ENCODE data around the gene MTUS2. TPM values are rescaled to one million over a fixed set of nuclear protein-coding genes. Genes with fewer than 3 reads are reported as not detected.

Gene MTUS2
- total RNA-seq (2014; rRNA removed; shearing (Covaris generic)), result 0.10 TPM in 1 of 2 replicates, not detected in the other

GRCh38 chr13:28820099-28821051 lies at the start of gene MTUS2:
Gene MTUS2 (plus strand): TSS chr13:28820339.
- no peak for DNase-seq (ENCODE audit: low spot score)

- no peak for DNase-seq (ENCODE audit: low spot score)
Observed at GRCh38 chr13:28778308-28779215, 41.6 kb upstream of the MTUS2 start.

- peak; percentile 17 for DNase-seq (ENCODE audit: low spot score)
Observed at GRCh38 chr13:28792992-28793391, 27.1 kb upstream of the MTUS2 start.

GRCh38 chr13:28794396-28794795 lies 25.7 kb upstream of the MTUS2 start:
- DNase-seq (ENCODE audit: low spot score), result no peak

- no peak for DNase-seq (ENCODE audit: low spot score)
Observed at GRCh38 chr13:28796938-28797257, 23.2 kb upstream of the MTUS2 start.

- peak; percentile 17 for DNase-seq (ENCODE audit: low spot score)
Observed at GRCh38 chr13:28805193-28805819, 14.8 kb upstream of the MTUS2 start.

- DNase-seq (ENCODE audit: low spot score), result no peak
Observed at GRCh38 chr13:28817204-28817603, 2.9 kb upstream of the MTUS2 start.

GRCh38 chr13:28819046-28819730 lies 951 bp upstream of the MTUS2 start:
- no peak for DNase-seq (ENCODE audit: low spot score)

- no peak for DNase-seq (ENCODE audit: low spot score)
Observed at GRCh38 chr13:28819735-28820098, 422 bp upstream of the MTUS2 start.

- no peak for DNase-seq (ENCODE audit: low spot score)
Observed at GRCh38 chr13:28822151-28822550, 2.0 kb downstream of the MTUS2 start.

GRCh38 chr13:28822801-28823200 lies 2.7 kb downstream of the MTUS2 start:
- no peak for DNase-seq (ENCODE audit: low spot score)

- no peak for DNase-seq (ENCODE audit: low spot score)
Observed at GRCh38 chr13:28825379-28825778, 5.2 kb downstream of the MTUS2 start.

- DNase-seq (ENCODE audit: low spot score), result no peak
Observed at GRCh38 chr13:28826368-28826767, 6.2 kb downstream of the MTUS2 start.

GRCh38 chr13:28830580-28830979 lies 10.4 kb downstream of the MTUS2 start:
- no peak for DNase-seq (ENCODE audit: low spot score)

GRCh38 chr13:28831117-28831516 lies 11.0 kb downstream of the MTUS2 start:
- DNase-seq (ENCODE audit: low spot score), result no peak

GRCh38 chr13:28837111-28837510 lies 17.0 kb downstream of the MTUS2 start:
- DNase-seq (ENCODE audit: low spot score), result no peak

GRCh38 chr13:28843639-28844038 lies 23.5 kb downstream of the MTUS2 start:
- DNase-seq (ENCODE audit: low spot score), result no peak

GRCh38 chr13:28849441-28849840 lies 29.3 kb downstream of the MTUS2 start:
- DNase-seq (ENCODE audit: low spot score), result no peak

GRCh38 chr13:28850226-28850625 lies 30.1 kb downstream of the MTUS2 start:
- DNase-seq (ENCODE audit: low spot score), result no peak

- no peak for DNase-seq (ENCODE audit: low spot score)
Observed at GRCh38 chr13:28851422-28851821, 31.3 kb downstream of the MTUS2 start.

- DNase-seq (ENCODE audit: low spot score), result peak; percentile 3
Observed at GRCh38 chr13:28854657-28855056, 34.5 kb downstream of the MTUS2 start.

- DNase-seq (ENCODE audit: low spot score), result no peak
Observed at GRCh38 chr13:28856287-28856686, 36.1 kb downstream of the MTUS2 start.
